Measurements from ENCODE around the gene PYY.
A peak's percentile ranks its signal among the peaks of the same experiment; 100 is the strongest.
"Not testable (repeated sequence)": the region's sequence is repeated elsewhere in the genome, so short reads cannot be mapped to it uniquely, and the experiment has no call there.

PYY gene

DNA sequence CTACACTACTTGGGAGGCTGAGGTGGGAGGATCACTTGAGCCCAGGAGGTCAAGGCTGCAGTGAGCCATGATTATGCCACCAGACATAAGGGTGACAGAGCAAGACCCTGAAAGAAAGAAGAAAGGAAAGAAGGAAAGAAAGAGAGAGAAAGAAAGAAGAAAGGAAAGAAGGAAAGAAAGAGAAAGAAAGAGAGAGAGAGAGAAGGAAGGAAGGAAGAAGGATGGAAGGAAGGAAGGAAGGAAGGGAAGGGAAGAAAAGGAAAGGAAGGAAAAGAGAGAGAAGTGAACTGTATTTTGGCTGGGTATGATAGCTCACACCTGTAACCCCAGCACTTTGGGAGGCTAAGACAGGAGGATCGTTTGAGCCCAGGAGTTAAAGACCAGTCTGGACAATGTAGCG is 24.3 kb upstream of the PYY start:
- no peak for DNase-seq

DNA sequence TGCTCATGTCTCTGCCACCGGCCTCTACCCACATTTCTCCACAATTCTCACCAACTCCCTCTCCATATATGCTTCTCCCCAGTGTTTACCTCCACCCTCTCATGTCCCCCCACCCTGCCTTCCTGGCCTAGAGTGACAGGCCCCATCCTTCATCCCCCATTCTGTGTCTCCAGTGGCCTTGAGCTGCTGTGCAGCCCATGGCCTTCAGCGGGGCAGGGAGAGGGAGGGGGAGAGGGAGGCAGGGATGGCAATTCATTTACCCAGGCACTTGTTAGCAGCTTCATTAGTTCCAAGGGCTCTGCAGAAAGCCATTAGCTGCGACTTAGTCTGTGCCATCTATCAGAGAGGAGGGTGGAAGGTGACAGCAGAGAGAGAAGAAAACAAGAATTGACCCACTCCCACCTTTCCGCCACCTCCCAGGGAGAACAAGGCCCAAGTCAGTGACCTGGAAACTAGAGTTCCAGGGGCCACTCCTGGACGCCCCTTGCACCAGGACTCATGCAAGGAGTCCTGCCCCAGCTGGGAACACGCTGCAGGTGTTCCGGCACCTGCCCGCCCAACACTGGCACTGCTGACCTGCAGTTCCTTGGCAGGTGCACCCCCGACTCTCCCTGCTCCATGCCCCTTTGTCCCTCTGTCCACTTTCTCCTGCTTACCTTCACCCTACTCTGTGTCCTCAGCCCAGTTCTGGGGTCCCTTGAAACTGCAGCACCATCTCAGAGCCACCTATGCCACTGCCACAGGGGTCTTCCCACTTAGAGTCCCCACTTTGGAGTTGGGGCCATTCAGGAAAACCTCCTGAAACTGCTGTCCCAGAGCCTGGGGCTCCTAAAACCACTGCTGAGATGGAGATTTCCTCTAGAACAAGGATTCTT is 23.5 kb upstream of the PYY start:
- no peak for DNase-seq

DNA sequence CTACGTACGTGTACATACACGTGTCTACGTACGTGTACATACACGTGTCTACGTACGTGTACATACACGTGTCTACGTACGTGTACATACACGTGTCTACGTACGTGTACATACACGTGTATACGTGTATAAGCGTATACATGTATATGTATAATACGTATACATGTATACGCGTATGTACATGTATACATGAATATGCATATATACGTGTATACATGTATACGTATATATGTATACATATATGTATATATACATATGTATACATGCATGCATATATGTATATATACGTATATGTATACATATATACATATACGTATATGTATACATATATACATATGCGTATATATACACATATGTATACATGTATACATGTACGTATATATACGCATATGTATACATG is 22.2 kb upstream of the PYY start:
- no peak for DNase-seq

DNA sequence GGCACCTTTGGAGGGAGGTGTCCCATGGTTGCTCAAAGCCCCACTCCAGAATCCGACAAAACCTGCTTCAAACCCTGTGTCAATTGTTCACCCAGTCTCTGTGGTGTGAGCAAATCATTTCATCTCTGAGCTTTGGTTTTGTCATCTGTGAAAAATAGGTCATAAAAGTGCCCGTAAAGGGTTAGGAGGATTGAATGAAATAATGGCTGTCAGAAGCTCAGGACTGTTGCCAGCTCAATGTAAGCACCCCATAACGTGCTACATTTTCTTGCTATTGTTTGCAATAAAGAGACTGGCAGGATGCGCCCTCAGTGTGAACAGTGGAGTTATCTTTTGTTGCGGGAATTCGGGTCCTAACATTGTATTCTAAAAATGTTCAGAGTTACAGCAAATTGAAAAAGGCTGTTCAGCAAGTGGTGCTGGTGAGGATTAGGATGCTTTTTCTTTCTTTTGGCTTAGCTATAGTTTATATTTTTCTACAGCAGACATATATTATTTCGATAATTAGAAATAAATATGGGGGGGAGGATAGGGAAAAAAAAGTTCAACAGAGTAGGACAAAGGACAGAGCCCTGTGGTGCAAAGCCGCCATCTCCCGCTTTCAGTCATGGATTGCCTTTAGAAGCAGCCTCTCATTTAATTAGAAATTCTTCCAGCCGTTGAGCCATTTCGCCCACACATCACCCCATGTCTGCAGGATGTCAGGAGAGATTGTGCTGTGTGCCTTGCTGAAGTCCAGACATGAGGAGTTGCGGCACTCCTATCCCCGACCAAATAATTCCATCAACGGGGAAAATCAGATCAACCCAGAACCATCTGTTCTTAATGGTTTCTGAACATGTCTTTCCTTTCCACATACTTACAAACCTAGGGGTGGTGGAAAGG is 20.9 kb upstream of the PYY start:
- DNase-seq: no peak

DNA sequence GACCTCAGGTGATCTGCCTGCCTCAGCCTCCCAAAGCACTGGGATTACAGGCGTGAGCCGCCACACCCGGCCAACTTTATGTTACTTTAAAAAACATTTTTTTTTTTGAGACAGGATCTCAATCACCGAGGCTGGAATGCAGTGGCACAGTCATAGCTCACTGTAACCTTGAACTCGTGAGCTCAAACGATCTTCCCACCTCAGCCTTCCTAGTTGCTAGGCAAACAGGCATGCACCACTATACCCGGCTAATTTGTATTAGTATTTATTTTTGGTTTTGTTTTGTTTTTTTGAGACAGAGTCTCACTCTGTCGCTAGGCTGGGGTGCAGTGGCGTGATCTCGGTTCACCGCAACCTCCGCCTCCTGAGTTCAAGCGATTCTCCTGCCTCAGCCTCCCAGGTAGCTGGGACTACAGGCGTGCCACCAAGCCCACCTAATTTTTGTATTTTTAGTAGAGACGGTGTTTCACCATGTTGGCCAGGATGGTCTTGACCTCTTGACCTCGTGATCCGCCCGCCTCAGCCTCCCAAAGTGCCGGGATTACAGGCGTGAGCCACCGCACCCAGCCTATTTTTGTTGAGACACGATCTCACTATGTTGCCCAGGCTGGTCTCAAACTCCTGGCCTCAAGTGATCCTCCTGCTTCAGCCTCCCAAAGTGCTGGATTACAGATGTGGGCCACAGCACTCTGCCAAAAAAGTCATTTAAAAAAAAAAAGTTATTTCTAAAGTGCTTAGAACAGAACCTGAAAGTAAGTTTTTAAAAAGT is 18.9 kb upstream of the PYY start:
- not testable (repeated sequence) for DNase-seq

DNA sequence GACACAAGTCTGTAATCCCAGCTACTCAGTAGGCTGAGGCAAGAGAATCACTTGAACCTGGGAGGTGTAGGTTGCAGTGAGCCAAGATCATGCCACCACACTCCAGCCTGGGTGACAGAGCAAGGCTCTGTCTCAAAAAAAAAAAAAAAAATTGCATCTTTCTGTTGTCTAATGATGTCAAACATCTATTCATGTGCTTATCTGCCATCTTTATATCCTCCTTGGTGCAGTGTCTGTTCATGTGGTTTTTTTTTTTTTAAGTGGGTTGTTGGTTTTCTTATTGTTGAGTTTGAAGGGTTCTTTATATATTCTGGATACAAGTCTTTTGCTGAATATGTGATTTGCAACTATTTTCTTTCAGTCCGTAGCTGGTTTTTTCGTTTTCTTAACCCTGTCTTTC is 17.7 kb upstream of the PYY start:
- not testable (repeated sequence) for DNase-seq

DNA sequence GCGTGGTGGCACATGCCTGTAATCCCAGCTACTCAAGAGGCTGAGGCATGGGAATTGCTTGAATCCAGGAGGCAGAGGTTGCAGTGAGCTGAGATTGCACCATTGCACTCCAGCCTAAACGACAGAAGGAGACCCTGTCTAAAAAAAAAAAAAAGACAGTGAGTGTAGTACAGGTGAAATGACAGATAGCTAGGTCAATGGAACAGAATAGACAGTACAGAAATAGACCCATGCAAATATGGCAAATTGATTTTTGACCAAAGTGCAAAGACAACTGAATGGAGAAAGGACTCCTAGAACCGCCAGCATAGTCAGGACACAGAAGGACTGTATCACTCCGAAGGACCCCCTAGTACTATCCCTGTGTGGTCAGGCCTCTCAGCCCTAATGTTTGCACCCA is 16.6 kb upstream of the PYY start:
- no peak for DNase-seq

DNA sequence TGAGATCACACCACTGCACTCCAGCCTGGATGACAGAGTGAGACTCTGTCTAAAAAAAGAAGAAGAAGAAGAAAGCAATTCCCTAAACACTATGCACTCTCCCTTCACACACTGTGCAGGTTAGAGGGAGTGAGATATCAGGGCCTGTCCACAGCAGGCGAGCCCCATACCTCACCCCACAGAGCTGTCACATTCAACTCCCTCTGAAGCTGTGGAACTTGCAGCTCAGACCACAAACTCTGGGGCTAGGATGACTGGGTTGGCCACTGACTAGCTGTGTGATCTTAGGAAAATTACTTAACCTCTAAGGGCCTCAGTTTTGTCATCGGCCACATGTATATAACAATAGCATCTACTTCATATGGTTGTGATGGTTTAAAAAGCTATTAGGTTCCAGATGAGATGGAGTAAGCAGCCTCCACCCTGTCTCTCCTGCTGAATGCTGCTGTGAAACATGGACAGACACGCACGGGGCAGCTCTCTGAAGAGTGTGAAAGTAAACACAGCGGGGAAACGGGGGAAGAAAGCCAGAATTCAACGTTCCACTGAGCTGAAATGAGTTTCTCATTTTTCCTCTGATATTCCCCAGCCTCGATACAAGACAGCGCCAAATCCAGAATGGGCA is 13.6 kb upstream of the PYY start:
- no peak for DNase-seq

DNA sequence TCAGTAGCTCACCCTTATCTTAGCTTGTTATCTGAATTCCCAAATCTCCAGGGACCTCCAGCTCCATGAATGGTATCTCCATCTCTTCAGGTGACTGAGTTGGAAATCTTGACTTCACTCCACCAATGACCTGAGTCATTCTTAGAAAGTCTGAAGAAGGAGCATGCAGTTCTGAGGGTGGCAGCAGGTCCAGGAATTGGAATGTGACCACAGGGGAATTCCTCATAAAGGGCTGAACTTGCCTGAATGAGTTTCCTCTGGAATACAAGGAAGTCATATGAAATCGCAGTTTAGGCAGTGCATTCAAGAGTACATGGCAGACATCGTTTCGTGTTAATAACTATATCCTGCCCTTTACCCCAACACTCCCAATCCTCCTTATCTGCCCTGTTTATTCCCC is 12.5 kb upstream of the PYY start:
- DNase-seq: no peak

DNA sequence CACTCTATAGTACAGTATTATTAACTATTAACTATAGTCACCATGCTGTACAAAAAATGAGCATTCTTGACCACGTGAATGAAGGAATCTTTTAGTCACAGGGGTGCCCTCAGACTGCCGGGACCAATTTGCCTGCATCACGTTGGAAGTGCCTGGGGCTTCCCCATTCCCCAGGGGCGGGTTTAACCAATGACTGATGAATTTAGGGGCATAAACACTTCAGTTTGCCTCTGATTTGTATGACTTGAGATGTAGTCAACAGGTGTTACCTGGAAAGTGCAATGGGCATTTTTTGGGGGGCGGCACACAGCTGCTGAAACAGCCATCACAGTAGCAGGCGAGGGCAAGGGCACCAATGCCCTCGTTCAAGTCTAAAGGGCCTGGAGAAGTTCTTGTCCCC is 8.7 kb upstream of the PYY start:
- DNase-seq: no peak

DNA sequence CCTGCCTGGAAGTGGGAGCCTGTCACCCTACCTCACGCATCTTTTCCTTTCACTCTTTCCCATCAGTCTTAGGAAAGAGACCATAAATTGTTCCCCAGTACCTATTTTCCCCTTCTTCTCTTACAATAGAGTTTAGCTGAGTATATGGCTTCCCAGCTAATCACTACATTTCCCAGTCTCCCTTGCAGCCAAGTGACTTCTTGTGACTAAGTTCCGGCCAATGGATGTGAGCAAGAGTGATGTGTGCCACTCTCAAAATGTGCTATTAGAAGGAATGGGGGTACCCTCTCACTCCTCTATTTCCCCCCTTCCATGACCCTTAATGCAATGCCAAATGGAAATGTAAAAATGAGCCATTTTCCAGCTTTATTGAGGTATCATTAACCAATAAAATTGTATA is 8.2 kb upstream of the PYY start:
- no peak for DNase-seq

DNA sequence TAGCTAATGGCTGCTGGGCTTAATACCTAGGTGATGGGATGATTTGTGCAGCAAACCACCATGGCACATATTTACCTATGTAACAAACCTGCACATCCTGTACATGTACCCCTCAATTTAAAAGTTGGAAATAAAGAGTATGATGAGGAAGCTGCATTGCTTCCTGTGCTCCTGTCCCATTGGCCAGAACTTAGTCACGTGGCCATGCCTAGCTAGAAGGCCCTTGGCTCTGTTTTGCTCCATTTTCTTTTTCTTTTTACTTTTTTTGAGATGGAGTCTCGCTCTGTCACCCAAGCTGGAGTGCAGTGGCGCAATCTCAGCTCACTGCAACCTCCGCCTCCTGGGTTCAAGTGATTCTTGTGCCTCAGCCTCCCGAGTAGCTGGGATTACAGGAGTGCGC is 7.6 kb upstream of the PYY start:
- DNase-seq: not testable (repeated sequence)

DNA sequence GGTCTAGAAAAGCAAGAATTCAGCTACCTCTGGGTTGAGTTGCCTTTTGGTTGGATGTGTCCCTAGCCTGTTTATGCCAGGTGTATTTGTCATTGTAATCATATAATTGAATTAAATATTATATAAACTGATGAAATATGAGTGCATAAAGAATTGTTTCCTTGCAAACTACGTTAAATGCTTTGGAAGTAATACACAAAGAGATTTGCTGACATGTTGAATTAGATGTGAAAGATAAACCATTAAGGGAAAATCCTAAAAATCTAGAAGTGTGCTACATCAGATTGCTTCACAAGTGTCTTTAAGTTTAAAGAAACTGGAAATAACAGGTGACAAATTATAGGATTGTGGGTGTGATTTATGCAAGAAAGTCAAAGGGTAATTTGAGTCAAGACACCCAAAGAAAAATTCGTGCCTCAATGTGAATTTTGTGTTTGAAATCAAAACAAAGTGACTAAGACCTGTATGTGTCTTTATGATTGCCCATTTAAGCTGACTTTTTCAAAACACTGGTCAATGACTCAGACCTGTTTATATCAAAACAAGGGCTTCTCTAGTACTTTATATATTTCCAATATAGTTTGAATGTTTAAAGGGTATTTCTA is 5.1 kb upstream of the PYY start:
- DNase-seq: no peak

DNA sequence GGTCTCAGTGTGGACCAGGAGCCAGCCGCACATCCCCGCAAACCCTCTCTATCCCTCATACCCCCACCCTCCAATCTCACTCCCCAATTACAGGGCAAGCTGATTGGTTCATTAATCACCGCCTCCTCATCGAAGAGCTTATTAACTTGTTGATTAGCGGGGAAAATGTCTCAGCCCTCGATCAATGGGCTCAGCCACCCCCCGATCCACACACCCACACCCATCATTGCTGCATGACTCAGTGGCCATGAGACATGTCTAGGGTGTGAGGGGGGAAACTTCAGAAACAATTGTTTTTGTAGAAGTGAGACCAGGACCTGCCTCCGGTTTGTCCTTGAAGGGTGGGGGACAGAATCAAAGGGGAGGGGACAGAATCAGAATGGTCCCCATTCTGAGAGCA is 2.5 kb upstream of the PYY start:
- DNase-seq: no peak

DNA sequence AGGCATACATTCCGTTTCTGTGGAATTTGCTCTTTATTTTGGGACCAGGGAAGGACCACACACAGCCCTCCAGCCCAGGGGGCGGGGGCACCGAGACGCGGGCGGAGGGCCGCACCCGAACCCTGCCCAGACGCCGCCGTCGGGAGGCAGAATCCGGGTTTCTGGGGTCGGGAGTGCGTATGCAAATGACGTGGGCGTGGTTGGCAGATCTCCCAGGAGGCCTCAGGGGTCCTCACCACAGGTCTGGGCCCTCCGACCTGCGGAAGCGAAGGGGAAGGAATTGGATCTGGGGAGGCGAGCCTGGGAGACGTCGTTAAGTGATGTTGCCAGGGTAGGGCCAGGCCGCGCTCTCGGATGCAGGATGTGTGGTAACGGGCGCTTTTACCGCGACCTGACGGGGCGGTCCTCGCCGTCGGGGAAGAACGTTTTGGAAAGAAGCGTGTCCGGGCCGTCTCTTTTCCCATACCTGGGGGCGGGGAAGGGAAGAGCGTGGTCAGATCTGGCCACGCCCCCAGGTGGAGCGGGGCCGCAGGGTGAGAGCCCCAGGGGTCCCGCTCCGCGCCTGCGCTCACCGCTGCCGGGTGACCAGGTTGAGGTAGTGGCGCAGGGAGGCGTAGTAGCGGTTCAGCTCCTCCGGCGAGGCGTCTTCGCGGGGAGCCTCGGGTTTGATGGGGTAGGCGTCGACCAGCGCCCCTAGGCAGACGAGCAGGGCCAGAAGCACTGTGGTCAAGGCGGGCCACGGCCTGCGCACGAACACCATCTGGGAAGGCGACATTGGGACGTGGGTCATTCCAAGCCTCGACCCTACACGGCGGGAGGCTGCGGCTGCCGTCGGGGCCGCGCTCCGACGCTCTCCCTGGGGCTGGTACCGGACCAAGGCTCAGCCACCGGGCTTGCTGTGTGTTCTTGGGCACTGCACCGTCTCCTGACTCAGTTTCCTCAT is 745 bp downstream of the PYY start:
- DNase-seq: no peak

DNA sequence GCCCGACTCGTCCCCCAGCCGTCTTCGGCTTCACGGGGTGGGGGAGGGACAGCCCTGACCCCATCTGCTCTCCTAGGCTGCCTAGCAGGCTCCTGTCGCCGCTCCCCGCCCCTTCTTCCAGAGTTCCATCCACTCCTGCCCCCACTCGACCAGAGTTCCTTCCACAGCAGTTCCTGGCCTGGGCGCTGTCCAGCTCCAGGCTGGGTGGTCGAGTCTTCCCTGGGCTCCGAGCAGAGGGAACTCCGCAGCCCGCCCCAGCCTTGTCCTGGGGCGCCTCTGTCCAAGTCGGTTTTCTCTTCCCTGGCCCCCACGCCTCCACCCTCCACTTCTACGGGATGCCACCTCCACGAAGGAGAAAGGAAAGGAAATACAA is 1.4 kb downstream of the PYY start:
- no peak for DNase-seq

DNA sequence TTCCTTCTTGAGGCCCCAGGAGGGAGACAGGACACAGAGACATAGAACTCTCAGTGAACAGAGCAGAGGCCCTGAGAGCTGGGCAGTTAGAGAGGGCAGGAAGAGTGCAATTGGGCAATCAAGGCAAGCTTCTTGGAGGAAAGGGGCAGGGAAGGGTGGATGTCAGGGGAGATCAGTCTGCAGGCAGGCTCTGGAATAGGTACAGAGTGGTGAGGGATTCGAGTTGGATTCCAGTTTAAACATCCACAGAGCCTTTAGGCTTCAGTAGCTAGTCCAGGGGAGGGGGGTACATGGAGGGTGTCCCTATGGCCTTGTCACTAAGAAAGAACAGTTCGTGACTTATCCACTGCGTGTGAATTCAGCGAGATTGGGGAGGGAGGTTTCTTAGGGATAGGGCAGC is 2.0 kb downstream of the PYY start:
- no peak for DNase-seq

DNA sequence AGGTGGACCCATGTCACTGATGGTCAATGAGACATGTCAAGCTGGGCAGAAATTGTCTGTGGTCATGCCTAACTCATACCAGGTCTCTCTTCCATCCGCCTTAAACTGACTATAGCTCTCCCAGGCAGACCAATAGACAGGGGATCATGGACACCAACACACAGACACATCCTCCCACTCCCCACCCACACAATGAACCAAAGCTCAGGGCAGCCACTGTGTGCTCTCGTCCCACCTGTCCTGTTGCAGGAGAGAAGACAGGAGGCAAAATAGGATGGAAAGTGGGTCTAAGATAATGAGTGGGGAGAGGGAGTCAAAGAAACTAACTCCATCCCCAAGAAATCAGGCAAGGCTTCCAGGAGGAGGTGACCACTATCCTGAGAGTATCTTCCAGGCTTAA is 3.2 kb downstream of the PYY start:
- no peak for DNase-seq

DNA sequence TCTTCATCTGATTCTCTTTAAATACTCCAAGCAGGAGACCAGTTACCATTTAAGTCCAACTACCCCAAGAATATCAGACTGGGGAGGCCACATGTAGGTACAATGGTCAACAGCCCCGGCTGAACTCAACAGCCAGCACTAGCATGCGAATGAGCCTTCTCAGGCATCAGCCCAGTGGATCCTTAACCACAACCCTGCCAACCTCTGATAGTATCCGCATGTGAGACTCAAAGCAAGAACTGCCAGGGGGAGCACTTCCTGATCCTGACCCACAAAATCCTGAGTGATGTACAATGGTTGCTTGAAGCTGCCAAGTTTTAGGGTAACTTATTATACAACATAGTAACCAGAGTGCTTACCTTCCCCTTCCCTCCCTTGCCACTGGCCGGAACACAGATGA is 4.0 kb downstream of the PYY start:
- peak; percentile 35 for DNase-seq

DNA sequence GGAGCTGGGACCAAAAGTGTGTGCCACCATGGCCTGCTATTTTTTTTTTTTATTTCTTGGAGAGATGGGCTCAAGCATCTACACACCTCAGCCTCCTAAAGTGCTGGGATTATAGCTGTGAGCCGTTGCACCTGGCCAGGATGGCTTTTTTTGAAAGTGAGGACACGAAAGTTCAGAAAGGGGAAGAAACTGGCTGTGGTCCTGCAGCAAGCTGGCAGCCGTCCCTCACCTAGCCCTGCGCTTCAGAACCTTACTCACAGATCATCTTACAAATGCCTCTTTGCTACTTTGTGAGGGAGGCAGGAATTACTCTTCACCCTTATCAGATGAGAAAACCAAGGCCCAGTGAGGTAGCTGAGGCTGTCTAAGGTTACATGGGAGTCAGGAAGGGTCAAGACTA is 7.0 kb downstream of the PYY start:
- no peak for DNase-seq

DNA sequence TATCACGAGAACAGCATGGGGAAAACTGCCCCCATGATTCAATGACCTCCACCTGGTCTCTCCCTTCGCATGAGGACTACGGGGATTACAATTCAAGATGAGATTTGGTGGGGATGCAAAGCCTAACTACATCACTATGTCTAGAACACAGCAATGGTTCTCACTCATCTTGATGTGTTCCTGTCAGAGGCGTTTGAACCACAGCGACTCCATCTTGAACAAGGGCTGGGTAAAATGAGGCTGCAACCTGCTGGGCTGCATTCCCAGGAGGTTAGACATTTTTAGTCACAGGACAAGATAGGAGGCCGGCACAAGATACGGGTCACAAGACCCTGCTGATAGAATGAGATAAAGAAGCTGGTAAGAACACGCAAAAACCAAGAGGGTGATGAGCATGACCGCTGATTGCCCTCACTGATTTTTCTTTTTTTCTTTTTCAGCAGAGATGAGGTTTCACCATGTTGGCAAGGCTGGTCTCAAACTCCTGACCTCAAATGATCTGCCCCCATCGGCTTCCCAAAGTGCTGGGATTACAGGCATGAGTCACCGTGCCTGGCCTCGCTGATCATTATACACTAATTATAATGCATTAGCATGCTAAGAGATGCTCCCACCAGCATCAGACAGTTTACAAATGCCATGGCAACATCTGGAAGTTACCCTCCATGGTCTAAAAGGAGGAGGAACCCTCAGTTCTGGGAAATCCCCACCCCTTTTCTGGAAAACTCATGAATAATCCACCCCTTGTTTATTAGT is 8.5 kb downstream of the PYY start:
- DNase-seq: peak; percentile 41
